ENCODE measurements around the gene OR1N2.

DNA sequence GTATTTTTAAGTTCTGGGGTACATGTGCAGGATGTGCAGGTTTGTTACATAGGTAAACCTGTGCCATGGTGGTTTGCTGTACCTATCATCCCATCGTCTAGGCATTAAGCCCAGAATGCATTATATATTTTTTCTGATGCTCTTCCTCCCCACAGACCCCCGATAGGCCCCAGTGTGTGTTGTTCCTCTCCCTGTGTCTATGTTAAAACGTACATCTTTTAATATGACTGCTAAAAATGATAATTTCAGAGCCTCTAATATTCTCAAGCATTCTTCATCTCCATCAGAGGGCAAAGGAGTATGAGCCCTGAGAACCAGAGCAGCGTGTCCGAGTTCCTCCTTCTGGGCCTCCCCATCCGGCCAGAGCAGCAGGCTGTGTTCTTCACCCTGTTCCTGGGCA, 42.4 kb upstream of the OR1N2 start, which contains the start of gene OR1J2:
- TF ChIP-seq, protein P1, sequence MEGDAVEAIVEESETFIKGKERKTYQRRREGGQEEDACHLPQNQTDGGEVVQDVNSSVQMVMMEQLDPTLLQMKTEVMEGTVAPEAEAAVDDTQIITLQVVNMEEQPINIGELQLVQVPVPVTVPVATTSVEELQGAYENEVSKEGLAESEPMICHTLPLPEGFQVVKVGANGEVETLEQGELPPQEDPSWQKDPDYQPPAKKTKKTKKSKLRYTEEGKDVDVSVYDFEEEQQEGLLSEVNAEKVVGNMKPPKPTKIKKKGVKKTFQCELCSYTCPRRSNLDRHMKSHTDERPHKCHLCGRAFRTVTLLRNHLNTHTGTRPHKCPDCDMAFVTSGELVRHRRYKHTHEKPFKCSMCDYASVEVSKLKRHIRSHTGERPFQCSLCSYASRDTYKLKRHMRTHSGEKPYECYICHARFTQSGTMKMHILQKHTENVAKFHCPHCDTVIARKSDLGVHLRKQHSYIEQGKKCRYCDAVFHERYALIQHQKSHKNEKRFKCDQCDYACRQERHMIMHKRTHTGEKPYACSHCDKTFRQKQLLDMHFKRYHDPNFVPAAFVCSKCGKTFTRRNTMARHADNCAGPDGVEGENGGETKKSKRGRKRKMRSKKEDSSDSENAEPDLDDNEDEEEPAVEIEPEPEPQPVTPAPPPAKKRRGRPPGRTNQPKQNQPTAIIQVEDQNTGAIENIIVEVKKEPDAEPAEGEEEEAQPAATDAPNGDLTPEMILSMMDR (conservative IDR thresholded peaks at IDR 0.05): no peak
- no peak for TF ChIP-seq ZFX (IDR thresholded peaks at IDR 0.05)
